COR-L47 (cell line): Measurements from ENCODE around the gene CTDP1.
A peak's percentile ranks its signal among the peaks of the same experiment; 100 is the strongest.
"Not testable (repeated sequence)": the region's sequence is repeated elsewhere in the genome, so short reads cannot be mapped to it uniquely, and the experiment has no call there.

Experiments used
- DNase-seq: peaks from one replicate; lab custom pipeline; 2025; lab: John Stamatoyannopoulos, UW

Gene CTDP1

GRCh38 chr18:79744625-79745024 lies 65.0 kb downstream of the CTDP1 start:
- no peak for DNase-seq

GRCh38 chr18:79746730-79747129 lies 67.1 kb downstream of the CTDP1 start:
- DNase-seq: no peak

- DNase-seq: no peak
Measured at GRCh38 chr18:79747156-79747845, 67.7 kb downstream of the CTDP1 start.

- DNase-seq: no peak
Measured at GRCh38 chr18:79748321-79749180, 68.9 kb downstream of the CTDP1 start.

- DNase-seq: peak; percentile 93
Measured at GRCh38 chr18:79749251-79750191, 69.9 kb downstream of the CTDP1 start.

GRCh38 chr18:79750980-79751571 lies 71.5 kb downstream of the CTDP1 start:
- DNase-seq: no peak

GRCh38 chr18:79751918-79752578 lies 72.4 kb downstream of the CTDP1 start:
- not testable (repeated sequence) for DNase-seq

GRCh38 chr18:79752946-79753345 lies 73.3 kb downstream of the CTDP1 start:
- not testable (repeated sequence) for DNase-seq

- DNase-seq: no peak
Measured at GRCh38 chr18:79753391-79753851, 73.8 kb downstream of the CTDP1 start.

- no peak for DNase-seq
Measured at GRCh38 chr18:79754022-79754761, 74.6 kb downstream of the CTDP1 start.

- DNase-seq: no peak
Measured at GRCh38 chr18:79754831-79755351, 75.3 kb downstream of the CTDP1 start.

GRCh38 chr18:79755496-79756142 lies 76.0 kb downstream of the CTDP1 start:
- no peak for DNase-seq

GRCh38 chr18:79756143-79756500 lies 76.5 kb downstream of the CTDP1 start:
- no peak for DNase-seq

- DNase-seq: no peak
Measured at GRCh38 chr18:79756826-79757225, 77.2 kb downstream of the CTDP1 start.

GRCh38 chr18:79760348-79760747 lies 80.7 kb downstream of the CTDP1 start:
- DNase-seq: no peak

- no peak for DNase-seq
Measured at GRCh38 chr18:79760881-79761280, 81.3 kb downstream of the CTDP1 start.

- no peak for DNase-seq
Measured at GRCh38 chr18:79763407-79763806, 83.8 kb downstream of the CTDP1 start.

GRCh38 chr18:79764131-79764530 lies 84.5 kb downstream of the CTDP1 start:
- no peak for DNase-seq

- DNase-seq: no peak
Measured at GRCh38 chr18:79765491-79766245, 86.1 kb downstream of the CTDP1 start.
